C4-2B (cell line): ENCODE measurements around the gene KRTAP21-2.

Experiments
- CTCF ChIP-seq: fragments of 450-650 bp; conservative IDR thresholded peaks from 2 replicates; pipeline ENCODE4 v1.5.1; 2017; ENCODE audit warnings: mild to moderate bottlenecking
- ZFX ChIP-seq: fragments of 450-650 bp; IDR thresholded peaks from 2 replicates; pipeline ENCODE4 v1.6.1; 2017

GRCh38 chr21:30747159-30747558 is at the start of gene KRTAP21-2:
- TF ChIP-seq CTCF (no peak), ZFX (no peak)
